GM12865 (cell line): ENCODE measurements around the gene FKBP6.
"Not testable (repeated sequence)": the region's sequence is repeated elsewhere in the genome, so short reads cannot be mapped to it uniquely, and the experiment has no call there.

Experiments used
- DNase-seq: peaks from one replicate; pipeline ENCODE4 v3.0.0; 2010; ENCODE audit warnings: low read depth
- H3K4me3 ChIP-seq: 2 replicates; pipeline ENCODE4 v1.5.1; 2011; ENCODE audit warnings: mild to moderate bottlenecking, low read depth, low read length, control low read depth
- TF ChIP-seq, protein P1 (sequence below): IDR thresholded peaks from 2 replicates; pipeline ENCODE4 v1.5.1; 2011; ENCODE audit warnings: low read length, control low read depth, low read depth, inconsistent platforms; ENCODE audit not compliant: insufficient read depth; ENCODE audit errors: missing control alignments

FKBP6 gene

DNA sequence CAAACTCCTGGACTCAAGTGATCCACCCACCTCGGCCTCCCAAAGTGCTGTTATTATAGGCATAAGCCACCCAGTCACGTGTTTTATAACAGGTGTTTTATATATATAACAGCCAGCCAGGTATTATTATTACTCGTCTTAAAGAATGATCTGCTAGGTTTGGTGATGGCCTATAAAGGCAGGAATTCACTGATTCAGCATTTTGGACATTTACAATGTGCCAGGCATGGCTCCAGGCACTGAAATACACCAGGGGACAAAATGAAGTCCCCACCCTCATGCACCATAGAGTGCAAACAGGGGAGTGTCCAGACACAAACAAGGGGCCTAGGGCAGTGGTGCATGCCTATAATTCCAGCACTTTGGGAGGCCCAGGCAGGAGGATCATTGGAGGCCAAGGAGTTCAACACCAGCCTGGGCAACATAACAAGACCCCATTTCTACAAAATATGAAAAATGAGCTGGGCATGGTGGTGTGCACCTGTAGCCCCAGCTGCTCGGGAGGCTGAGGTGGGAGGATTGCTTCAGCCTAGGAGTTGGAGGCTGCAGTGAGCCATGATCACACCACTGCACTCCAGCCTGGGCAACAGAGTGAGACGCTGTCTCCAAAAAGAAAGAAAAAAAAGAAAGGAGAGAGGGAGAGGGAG lies 4.4 kb upstream of the FKBP6 start:
- not testable (repeated sequence) for DNase-seq, H3K4me3 ChIP-seq

DNA sequence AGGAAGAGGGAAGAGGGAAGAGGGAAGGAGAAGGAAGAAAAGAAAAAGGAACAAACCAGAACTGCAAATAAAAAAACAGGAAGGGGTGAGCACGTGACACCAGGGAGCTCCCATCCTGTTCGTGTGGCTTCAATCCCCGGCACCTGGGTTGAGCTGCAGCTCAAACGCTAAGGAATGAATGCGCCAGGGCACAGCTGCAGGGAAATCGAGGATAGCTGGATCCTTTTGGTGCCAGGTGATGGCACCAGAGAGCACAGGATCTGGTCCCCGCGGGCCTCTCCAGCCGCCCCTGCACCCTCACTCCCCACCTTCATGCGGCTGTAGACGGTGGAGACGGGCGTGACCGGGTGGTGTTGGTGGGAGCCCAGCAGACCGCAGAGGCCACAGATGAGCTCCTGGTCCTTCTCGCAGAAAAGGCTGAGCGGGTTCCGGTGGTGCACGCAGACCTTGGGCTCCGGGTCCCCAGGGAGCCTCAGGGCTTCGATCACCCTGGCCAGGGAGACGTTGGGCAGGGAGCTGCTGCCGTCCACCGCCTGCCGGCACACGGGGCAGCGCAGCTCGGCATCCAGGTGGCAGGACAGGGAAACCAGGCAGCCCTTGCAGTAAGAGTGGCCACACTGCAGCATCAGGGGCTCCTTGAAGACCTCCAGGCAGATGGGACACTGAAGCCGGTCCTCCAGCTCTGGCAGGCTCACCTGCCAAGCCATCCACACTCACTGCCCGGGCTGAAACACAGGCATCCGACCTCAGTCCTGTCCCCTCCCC lies 3.7 kb upstream of the FKBP6 start:
- TF ChIP-seq, protein P1, sequence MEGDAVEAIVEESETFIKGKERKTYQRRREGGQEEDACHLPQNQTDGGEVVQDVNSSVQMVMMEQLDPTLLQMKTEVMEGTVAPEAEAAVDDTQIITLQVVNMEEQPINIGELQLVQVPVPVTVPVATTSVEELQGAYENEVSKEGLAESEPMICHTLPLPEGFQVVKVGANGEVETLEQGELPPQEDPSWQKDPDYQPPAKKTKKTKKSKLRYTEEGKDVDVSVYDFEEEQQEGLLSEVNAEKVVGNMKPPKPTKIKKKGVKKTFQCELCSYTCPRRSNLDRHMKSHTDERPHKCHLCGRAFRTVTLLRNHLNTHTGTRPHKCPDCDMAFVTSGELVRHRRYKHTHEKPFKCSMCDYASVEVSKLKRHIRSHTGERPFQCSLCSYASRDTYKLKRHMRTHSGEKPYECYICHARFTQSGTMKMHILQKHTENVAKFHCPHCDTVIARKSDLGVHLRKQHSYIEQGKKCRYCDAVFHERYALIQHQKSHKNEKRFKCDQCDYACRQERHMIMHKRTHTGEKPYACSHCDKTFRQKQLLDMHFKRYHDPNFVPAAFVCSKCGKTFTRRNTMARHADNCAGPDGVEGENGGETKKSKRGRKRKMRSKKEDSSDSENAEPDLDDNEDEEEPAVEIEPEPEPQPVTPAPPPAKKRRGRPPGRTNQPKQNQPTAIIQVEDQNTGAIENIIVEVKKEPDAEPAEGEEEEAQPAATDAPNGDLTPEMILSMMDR, result peak; percentile 64

DNA sequence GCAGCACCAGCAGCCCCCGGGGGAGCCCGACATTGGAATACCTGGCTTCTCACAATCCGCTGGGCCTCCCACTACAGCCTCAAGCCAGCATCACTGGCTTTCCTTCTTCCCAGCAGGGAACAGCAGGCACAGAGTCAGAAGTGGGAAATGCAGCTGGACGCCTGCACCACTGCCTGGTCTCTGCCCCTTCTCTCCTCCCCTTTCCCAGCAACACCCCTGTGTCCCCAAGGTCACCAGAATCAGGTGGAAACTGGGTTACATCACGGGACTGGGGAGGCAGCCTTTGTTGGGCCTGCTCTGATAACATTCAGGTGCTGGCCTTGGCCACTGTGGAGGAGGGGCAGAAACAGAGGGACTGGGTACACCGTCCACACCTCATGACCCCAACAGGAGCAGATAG lies 2.5 kb upstream of the FKBP6 start:
- DNase-seq, H3K4me3 ChIP-seq: not testable (repeated sequence)

More for the DNA sequence above, 3.7 kb upstream of the FKBP6 start:
- peak; percentile 62 for DNase-seq
- H3K4me3 ChIP-seq, result not testable (repeated sequence)

DNA sequence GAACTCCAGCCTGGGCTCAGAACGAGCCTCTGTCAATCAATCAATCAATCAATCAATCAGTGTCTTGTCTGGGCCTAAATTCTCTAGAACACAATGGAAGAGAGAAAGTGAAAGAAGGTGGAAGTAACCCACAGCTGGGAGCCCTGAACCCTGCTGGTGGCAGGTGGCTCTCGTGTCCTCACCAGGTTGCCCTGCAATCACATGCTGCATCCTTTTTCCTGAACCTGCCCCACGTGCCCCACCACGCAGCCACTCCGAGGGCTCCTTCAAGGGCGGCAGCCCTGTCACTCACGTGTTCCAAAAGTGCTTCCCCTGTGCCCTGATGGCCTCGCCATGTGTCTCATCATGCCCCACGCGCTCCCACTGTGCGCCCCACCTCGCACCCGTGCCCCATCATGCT lies 512 bp upstream of the FKBP6 start:
- H3K4me3 ChIP-seq, DNase-seq: not testable (repeated sequence)

DNA sequence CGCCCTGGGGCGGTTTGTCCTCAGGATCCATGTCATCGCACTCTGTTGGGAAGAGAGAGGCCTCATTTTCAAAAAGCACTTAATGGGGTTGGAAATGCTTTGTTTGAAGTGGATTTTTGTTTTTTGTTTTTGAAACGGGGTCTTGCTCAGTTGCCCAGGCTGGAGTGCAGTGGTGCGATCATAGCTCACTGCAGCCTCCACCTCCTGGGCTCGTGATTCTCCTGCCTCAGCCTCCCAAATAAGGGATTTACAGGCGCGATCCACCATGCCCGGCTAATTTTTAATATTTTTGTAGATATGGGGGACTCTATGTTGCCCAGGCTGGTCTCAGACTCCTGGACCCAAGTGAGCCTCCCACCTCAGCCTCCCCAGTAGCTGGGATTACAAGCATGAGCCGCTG lies 735 bp downstream of the FKBP6 start:
- no peak overlapping the region for H3K4me3 ChIP-seq
- TF ChIP-seq, protein P1, result no peak
- no peak for DNase-seq

DNA sequence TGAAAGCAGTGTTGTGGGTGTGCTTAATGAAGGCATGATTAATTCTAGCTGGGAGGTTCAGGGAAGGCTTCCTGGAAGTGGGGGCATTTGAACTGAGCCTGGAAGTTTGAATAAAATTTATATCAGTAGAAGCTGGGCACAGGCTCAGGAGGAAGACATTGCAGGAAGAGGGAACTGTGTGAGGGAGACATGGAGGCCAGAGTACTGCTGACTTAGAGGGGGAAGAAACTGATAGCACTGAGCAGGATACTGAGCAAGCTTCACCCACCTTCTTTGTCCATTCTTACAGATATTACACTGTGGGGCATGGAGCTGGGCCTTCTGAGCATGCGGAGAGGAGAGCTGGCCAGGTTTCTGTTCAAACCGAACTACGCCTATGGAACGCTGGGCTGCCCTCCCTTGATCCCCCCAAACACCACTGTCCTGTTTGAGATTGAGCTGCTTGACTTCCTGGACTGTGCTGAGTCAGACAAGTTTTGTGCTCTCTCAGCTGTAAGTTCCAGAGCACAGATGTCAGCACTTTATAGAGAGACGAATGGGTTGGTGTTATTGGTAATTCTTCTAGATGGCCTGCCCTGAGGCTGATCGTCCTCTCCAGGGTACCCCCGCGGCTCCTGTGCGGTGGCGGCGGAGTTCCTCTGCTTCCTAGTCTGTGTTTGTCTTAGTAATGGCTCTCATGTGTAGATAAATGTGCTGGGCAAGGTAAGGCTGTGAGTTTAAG lies 2.1 kb downstream of the FKBP6 start:
- no peak overlapping the region for H3K4me3 ChIP-seq
- TF ChIP-seq, protein P1, result no peak
- no peak for DNase-seq

DNA sequence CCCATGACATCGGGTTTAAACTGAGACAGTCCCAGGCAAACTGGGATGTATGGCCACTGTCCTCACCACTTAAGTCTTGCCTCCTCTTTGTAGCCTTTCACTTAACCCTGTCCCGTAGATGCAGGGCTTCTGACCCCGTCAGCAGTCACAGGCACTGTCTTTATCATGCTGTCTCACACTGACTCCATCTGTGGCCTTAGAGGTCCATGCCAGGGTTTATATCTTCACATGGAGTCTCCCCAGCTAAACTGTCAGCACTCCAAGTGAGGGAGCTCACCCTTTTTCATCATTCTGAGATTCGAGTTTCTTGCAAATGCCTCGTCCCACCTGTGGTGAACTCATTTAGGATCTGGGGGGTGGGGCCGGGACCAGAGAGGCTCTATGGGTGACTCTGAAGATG lies 2.8 kb downstream of the FKBP6 start:
- TF ChIP-seq, protein P1, result no peak
- DNase-seq, result no peak
- H3K4me3 ChIP-seq, result no peak overlapping the region

DNA sequence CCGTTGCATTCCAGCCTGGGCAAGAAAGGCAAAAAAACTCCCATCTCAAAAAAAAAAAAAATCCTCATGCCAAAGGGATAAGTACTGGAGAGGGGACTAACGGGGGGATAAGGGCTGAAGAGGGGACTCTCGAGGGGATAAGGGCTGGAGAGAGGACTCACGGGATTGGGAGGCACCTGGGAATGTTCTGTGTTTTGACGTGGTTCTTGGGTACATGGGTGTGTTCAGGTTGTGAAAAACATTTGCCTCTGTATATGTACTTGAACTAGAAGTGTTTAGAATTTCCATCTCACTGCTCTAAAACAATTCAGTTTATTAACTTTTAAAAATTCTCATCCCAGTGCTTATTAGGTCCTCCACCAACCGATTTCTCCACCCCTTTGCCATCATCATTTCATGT lies 4.5 kb downstream of the FKBP6 start:
- DNase-seq, result no peak
- TF ChIP-seq, protein P1, result no peak
- no peak overlapping the region for H3K4me3 ChIP-seq
